ENCODE data around the gene ADCY3.

Gene ADCY3

DNA sequence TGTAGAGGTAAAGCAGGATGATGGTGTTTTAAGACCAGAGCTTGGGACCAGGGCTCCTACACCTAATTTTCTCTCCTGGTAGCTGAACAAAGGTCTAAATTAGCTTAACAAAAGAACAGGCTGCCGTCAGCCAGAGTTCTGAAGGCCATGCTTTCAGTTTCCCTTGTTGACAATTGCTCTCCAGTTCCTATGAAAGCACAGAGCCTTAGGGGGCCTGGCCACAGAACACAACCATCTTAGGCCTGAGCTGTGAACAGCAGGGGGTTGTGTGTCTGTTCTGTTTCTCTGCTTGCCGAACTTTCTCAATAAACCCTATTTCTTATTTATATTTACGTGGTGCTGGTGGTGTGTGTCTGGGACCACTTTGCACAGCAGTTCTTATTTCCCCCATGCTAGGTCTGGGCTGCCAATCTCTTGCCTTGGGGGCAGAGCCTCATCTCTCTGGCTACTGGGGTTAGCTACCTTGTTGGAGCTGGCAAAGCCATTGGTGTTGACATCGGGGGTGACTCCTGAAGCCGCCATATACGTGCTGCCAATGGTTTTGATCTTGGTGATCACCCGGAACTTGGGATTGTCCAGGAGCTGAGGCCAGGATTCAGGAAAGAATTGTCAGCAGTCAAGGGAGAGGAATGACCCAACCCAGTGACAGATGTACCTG, 97.9 kb downstream of the ADCY3 start:
- no peak overlapping the region for H3K4me3 ChIP-seq (replicated peaks in 1 of 2; ENCODE audit: low read depth in 2 of 2, low read length in 2 of 2)
- TF ChIP-seq CTCF (IDR thresholded peaks at IDR 0.05; ENCODE audit: low read depth, low read length) = no peak
- DNase-seq (ENCODE audit: low read depth in 2 of 2) = no peak

GRCh38 chr2:24821433-24821891, 98.6 kb downstream of the ADCY3 start:
- no peak overlapping the region for H3K4me3 ChIP-seq (replicated peaks in 1 of 2; ENCODE audit: low read depth in 2 of 2, low read length in 2 of 2)
- no peak for DNase-seq (ENCODE audit: low read depth in 2 of 2)
- TF ChIP-seq CTCF (IDR thresholded peaks at IDR 0.05; ENCODE audit: low read depth, low read length) = no peak

DNA sequence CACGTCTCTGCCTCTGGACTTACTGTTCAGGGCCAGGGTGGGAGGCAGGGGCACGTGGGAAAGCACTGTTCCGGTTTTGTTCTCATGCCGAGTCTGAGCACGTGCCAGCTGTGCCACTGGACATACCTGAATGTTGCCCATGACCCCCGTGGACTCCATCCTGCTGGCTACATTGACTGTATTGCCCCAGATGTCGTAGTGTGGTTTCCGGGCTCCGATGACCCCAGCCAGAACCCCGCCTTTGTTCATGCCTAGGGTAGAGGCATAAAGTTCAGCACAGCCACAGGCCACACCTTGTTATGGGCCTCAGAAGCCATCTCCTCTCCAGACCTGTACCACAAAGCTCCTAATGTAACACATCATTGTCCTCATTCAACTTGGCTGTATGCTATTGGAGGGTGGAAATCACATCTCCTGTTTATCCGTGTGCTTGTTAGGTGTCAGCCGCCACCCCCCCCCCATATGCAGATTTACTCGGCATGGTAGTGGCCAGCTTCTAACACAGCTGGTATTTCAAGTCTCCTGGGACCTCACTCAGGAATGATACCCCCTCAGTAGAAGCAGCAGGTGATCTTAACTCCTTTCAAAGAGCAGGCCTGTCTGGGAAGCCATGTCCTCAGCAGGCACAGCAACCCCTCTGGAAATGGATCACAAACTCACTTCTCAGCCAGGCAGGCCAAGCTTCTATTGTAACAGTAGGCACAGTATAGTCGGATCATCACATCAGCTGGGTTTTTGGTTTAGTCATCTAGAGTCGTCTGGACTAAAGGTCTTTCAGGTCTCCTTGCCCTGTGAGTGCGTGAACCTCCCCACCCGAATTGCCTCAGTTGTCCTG, 99.2 kb downstream of the ADCY3 start:
- H3K4me3 ChIP-seq (replicated peaks in 1 of 2; ENCODE audit: low read depth in 2 of 2, low read length in 2 of 2) = no peak overlapping the region
- no peak for DNase-seq (ENCODE audit: low read depth in 2 of 2)
- no peak for TF ChIP-seq CTCF (IDR thresholded peaks at IDR 0.05; ENCODE audit: low read depth, low read length)

- no peak for DNase-seq (ENCODE audit: low read depth in 2 of 2)
- TF ChIP-seq CTCF (IDR thresholded peaks at IDR 0.05; ENCODE audit: low read depth, low read length) = no peak
- no peak overlapping the region for H3K4me3 ChIP-seq (replicated peaks in 1 of 2; ENCODE audit: low read depth in 2 of 2, low read length in 2 of 2)
These were observed 99.9 kb downstream of the ADCY3 start for GRCh38 chr2:24820175-24820513.

DNA sequence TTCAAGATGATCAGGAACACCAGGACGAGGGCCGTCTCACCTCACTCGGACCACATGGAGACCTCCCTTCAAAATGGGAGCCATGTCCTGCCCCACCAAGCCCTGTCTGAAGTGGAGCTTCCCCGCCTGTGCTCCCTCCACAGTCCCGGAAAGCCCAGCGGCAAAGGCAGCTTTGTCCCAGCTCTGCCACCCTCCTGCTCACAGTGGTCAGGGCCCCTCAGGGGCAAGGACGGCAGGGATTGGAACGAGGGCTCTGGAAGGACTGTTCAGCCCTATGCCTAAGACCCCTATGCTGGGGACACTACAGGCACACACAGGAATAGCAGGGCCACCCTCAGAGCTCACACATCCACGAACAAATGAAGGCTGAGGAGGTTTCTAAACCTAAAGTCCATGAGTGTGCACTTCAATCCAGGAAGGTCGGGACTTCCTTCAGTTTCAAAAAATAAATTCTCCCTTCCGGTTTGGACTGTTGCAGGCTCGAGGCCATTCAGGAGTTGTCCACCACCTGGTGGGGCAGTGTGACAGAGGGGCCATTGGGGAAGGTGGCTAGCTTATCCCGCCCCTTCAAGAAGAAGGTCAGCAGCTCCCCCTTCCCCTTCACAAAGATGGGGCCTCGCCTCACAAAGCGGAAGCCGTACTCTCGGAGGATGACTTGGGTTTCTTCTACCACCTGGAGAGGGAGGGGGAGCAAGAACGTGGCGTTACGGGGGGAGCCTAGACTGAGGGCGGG, 100.4 kb downstream of the ADCY3 start:
- H3K4me3 ChIP-seq (replicated peaks in 1 of 2; ENCODE audit: low read depth in 2 of 2, low read length in 2 of 2) = no peak overlapping the region
- DNase-seq (ENCODE audit: low read depth in 2 of 2) = no peak
- TF ChIP-seq CTCF (IDR thresholded peaks at IDR 0.05; ENCODE audit: low read depth, low read length) = no peak

DNA sequence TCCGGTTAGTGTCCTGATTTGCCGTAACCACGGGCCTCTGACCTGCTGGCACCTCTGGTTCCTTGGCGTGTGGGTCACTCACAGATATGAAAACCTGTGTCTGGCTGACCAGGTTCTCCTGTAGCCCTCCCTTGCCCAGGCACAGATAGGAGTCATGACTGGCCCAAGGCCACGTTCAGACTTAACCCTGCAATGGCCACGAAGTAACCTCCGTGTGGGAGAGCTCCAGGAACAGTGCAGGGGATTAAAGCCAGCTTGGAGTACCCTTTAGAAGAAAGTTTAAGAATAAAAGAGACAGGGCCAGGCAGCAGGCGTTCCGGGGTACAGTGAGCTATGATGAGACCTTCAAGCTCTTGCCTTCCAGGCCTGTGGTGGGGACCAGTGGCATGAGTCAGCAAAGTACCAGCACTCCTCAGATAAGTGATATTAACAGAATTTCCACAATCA, 101.3 kb downstream of the ADCY3 start:
- peak in 1 of 2 donors; percentile 42 for DNase-seq (ENCODE audit: low read depth in 2 of 2)
- H3K4me3 ChIP-seq (replicated peaks in 1 of 2; ENCODE audit: low read depth in 2 of 2, low read length in 2 of 2) = no peak overlapping the region
- TF ChIP-seq CTCF (IDR thresholded peaks at IDR 0.05; ENCODE audit: low read depth, low read length) = no peak

Data from cardiac fibroblast (primary cell).